ENCODE data around the gene TRERF1. TPM values are rescaled to one million over a fixed set of nuclear protein-coding genes. Genes with fewer than 3 reads are reported as not detected.

TRERF1 gene
- total and polyA plus RNA-seq, 12 donors = 4.7 to 16.6 (median 8.0) TPM

- Histone ChIP-seq H3K27ac (no peak overlapping the region), H3K4me1 (replicated peaks in 1 of 2) (no peaks in the 10 kb centered on the region), H3K9me3 (replicated peaks in 1 of 3) (no peaks in the 10 kb centered on the region), H3K27me3 (no peaks in the 10 kb centered on the region), H3K4me3 (no peak overlapping the region), H3K36me3 (replicated peaks in 1 of 2) (no peaks in the 10 kb centered on the region)
- no peak for TF ChIP-seq POLR2A (IDR thresholded peaks at IDR 0.05)
- no peak for TF ChIP-seq CTCF (IDR thresholded peaks at IDR 0.05)
- WGBS, 4 donors = 88 to 90% (median 89%) methylated on average over 10 of the region's 10 CpGs
- intact Hi-C loops (cut with DNase I) = no loop called here
- DNase-seq = no peak
Observed at GRCh38 chr6:42394881-42395620, 56.7 kb downstream of the TRERF1 start.

DNA sequence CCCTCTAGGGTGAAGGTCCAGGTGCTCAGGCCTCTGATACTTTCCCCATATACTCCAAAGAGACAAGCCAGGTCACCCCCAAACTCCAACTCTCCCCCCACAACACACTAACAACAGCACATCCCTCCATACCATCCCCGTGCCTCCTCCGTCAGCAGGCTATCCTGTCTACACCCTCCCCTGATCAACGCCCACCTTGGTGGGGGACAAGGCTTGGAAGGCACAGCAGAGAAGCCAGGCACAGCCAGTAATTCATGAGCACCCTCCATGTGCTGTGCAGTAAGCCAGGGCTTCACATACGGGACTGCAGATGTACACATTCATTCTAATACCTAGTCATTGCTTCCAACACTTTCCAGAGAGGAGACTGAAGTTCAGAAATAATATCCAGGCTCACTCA is 57.6 kb downstream of the TRERF1 start:
- Histone ChIP-seq H3K36me3 (replicated peaks in 1 of 2) (no peaks in the 10 kb centered on the region), H3K27ac (no peak overlapping the region), H3K9me3 (replicated peaks in 1 of 3) (no peaks in the 10 kb centered on the region), H3K4me1 (replicated peaks in 1 of 2) (no peaks in the 10 kb centered on the region), H3K4me3 (no peak overlapping the region), H3K27me3 (no peaks in the 10 kb centered on the region)
- WGBS, 4 donors = 88 to 94% (median 92%) methylated on average over 4 of the region's 4 CpGs
- DNase-seq = peak in 1 of 7 donors; percentile 5
- intact Hi-C loops (cut with DNase I) = no loop called here
- TF ChIP-seq POLR2A (IDR thresholded peaks at IDR 0.05) (no peak), CTCF (IDR thresholded peaks at IDR 0.05) (no peak)

DNA sequence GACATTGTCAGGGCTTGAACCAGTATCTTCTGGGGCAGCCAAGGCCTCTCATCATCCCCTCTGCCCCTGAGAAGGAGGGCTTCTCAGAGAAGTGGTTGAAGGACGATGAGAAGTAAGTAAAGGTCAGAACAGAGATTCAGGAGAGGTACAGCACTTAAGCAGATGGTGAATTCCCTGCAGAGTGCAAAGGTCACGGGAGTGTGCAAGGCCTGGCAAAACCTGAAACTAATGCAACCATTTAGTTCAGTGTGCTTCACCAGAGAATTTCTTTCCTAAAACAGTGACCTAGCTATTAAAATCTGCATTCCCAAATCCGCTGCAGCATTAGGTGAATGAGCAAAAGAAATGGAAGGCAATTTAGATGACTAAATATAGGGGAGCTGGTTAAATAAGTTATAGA is 58.4 kb downstream of the TRERF1 start:
- 73 to 81% (median 76%) methylated on average over 3 of the region's 3 CpGs for WGBS, 4 donors
- Histone ChIP-seq H3K9me3 (replicated peaks in 1 of 3) (no peaks in the 10 kb centered on the region), H3K36me3 (replicated peaks in 1 of 2) (no peaks in the 10 kb centered on the region), H3K27me3 (no peaks in the 10 kb centered on the region), H3K4me3 (no peak overlapping the region), H3K27ac (no peak overlapping the region), H3K4me1 (replicated peaks in 1 of 2) (no peaks in the 10 kb centered on the region)
- TF ChIP-seq POLR2A (IDR thresholded peaks at IDR 0.05) = no peak
- no peak for TF ChIP-seq CTCF (IDR thresholded peaks at IDR 0.05)
- no peak for DNase-seq
- intact Hi-C loops (cut with DNase I) = no loop called here

DNA sequence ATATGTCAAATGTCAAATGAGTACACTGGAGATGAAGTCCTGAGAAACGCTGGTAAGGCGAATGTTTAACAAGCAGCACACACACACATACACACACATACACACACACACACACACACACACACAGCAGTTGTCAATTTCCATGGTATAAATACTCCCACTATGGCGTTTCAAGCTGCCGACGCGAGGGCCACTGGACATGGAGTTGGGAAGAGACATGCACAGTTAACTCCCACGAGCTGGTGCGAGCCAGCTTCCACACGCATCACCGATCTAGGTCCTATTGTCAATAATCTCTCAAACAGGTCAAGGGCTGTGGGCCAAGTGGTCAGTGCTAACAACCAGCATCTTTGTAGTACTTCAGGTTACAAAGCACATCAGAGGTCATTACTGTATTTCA is 58.9 kb downstream of the TRERF1 start:
- WGBS, 4 donors = 89 to 95% (median 94%) methylated on average over 10 of the region's 10 CpGs
- H3K36me3 ChIP-seq (replicated peaks in 1 of 2) = no peaks in the 10 kb centered on the region
- intact Hi-C loops (cut with DNase I) = no loop called here
- H3K4me1 ChIP-seq (replicated peaks in 1 of 2) = no peaks in the 10 kb centered on the region
- H3K27me3 ChIP-seq = no peaks in the 10 kb centered on the region
- H3K9me3 ChIP-seq (replicated peaks in 1 of 3) = no peaks in the 10 kb centered on the region
- H3K27ac ChIP-seq = no peak overlapping the region
- TF ChIP-seq CTCF (IDR thresholded peaks at IDR 0.05) (no peak), POLR2A (IDR thresholded peaks at IDR 0.05) (no peak)
- peak in 1 of 7 donors; percentile 41 for DNase-seq
- no peak overlapping the region for H3K4me3 ChIP-seq
